Stimulated activated naive CD8-positive, alpha-beta T cell treated with anti-CD3 and anti-CD28 coated beads, Interleukin-15, Interleukin-2, amounts not matched to agents 100 ng/mL and 50 ng/mL, for 24 hours (primary cell): Measurements from ENCODE around the gene CTRB2.

Source experiments
- H3K27ac Mint-ChIP-seq: one replicate; pipeline ENCODE4 v1.8.0; 2021; ENCODE audit warnings: mild to moderate bottlenecking, mixed read lengths
- H3K27me3 Mint-ChIP-seq: one replicate; pipeline ENCODE4 v1.8.0; 2021; ENCODE audit warnings: mixed read lengths
- H3K36me3 Mint-ChIP-seq: one replicate; pipeline ENCODE4 v1.8.0; 2021; ENCODE audit warnings: low read depth, mixed read lengths
- H3K4me1 Mint-ChIP-seq: one replicate; pipeline ENCODE4 v1.8.0; 2021; ENCODE audit warnings: low read depth, mixed read lengths
- H3K4me3 Mint-ChIP-seq: one replicate; pipeline ENCODE4 v1.8.0; 2021; ENCODE audit warnings: mild to moderate bottlenecking, mixed read lengths
- H3K9me3 Mint-ChIP-seq: one replicate; pipeline ENCODE4 v1.8.0; 2021; ENCODE audit warnings: mixed read lengths

Gene CTRB2

DNA sequence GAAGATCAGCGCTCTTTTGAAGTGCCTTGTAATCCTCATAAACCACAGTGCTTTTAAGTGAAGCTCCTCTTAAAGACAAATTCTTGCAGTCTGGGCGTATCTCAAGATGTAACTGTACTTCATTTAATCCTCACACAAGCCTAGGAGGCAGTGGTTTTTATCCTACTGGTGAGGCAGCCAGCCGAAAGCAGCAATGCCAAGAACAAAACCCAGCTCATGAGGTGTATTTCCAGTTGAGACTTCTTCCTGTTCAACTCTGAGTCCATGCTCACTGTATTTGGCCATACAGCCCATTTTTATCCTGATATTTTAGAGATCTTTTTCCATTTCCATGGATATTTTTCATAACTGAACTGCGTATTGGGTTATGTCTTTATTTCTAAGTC, 13.7 kb downstream of the CTRB2 start:
- H3K27ac Mint-ChIP-seq, result no peak overlapping the region
- H3K4me3 Mint-ChIP-seq, result no peak overlapping the region
- H3K27me3 Mint-ChIP-seq, result peaks cover 20% of the 10 kb centered on the region
- H3K4me1 Mint-ChIP-seq, result no peaks in the 10 kb centered on the region
- H3K9me3 Mint-ChIP-seq, result no peaks in the 10 kb centered on the region
- no peaks in the 10 kb centered on the region for H3K36me3 Mint-ChIP-seq

DNA sequence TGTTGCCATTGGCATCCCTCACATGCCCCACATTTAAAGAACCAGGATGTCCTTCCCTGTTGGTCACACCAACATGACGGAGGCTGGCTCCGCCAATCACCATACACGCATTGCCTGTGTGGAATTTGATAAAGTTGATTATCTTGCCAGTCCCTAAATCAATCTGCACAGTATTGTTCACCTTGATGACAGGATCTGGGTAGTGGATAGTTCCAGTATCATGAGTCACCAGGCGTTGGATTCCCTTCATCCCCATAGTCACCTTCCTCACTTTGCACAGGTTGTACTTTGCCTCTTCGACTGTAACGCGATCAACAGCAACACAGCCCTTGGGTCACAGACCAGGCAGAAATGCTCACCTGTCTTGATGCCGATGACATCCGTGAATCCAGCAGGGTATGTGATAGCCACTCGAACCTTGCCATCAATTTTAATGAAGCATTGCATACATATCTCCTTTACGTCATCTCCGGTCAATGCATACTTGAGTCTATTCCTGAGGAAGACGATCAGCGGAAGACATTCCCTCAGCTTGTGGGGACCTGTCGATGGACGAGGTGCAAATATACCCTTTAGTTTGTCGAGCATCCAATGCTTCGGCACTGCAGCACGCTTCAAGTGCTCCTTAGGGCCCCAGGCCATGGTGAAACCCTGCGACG, 14.2 kb downstream of the CTRB2 start:
- Mint-ChIP-seq H3K4me3 (no peak overlapping the region), H3K36me3 (no peaks in the 10 kb centered on the region), H3K27me3 (peaks cover 14% of the 10 kb centered on the region), H3K9me3 (no peaks in the 10 kb centered on the region), H3K4me1 (no peaks in the 10 kb centered on the region), H3K27ac (no peak overlapping the region)

DNA sequence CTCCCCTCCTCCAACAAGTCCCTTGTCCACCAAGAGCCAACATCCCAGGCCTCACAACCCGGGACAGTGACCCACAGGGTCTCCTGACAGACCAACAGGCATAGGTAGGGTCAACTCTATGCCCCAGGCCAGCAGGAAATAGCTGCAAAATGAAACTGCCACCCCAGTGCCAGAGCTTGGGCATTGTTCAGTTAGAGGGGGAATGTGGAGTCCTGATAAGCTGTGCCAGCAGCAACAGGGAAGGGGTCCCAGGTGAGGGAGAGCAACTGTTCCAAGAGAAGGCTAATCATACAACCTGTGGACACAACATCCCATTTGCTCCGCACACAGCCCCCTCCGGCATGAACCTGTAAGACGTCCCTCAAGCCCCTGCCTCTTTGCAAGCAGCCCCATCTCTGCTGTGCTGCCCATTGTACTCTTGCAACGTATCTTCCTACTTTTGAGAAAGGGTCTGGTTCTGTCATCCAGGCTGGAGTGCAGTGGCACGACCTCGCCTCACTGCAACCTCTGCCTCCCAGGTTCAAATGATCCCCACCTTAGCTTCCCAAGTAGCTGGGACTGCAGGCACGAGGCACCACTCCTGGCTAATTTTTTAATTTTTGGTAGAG, 17.2 kb downstream of the CTRB2 start:
- no peaks in the 10 kb centered on the region for H3K36me3 Mint-ChIP-seq

DNA sequence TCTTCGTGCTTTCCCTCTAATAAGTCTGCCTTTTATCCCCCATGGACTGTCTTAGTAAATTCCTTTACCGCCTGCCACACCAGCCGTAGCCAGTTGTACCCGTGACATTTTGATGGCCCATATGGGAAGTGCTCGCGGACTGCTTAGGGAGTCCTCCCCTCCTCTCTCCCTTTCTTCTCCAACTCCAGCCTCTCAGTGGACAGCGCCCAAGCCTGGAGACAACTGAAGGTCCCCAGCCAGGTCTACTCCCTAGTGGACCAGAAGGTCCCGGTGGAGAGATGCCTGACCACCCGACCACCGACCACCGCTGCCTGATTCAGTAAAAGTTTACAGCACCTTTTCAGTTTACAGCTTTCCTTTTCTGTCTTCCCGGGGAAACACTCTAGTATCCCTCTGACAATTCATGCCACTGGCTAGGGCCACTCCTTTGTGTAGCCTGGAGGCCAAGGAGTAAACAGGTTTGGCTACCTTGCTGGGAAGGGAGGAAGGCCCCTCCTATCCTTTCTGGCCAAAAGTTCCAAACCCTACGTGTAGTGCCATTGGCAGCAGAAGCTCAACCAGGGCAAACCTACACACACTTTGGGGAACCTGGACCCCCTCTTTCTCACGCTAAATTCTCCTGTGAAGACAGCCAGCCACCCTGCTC, 18.0 kb downstream of the CTRB2 start:
- Mint-ChIP-seq H3K4me3 (no peak overlapping the region), H3K27ac (no peak overlapping the region), H3K4me1 (no peaks in the 10 kb centered on the region), H3K36me3 (no peaks in the 10 kb centered on the region), H3K27me3 (peaks cover 4% of the 10 kb centered on the region), H3K9me3 (no peaks in the 10 kb centered on the region)

More for the DNA sequence above, 17.2 kb downstream of the CTRB2 start:
- Mint-ChIP-seq H3K27ac (no peak overlapping the region), H3K4me3 (no peak overlapping the region), H3K27me3 (peaks cover 4% of the 10 kb centered on the region), H3K4me1 (no peaks in the 10 kb centered on the region), H3K9me3 (no peaks in the 10 kb centered on the region)

DNA sequence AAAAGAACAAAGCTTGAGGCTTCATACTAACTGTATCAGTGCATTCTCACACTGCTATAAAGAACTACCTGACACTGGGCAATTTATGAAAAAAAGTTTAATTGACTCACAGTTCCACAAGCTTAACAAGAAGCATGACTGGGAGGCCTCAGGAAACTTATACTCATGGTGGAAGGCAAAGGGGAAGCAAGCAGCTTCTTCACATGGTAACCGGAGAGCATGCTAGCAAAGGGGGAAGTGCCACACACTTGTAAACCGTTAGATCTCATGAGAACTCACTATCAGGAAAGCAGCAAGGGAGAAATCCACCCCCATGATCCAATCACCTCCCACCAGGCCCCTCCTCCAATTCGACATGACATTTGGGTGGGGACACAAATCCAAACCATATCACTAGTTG, 25.3 kb downstream of the CTRB2 start:
- H3K4me3 Mint-ChIP-seq, result no peak overlapping the region
- peaks cover 14% of the 10 kb centered on the region for H3K9me3 Mint-ChIP-seq
- no peaks in the 10 kb centered on the region for H3K4me1 Mint-ChIP-seq
- no peak overlapping the region for H3K27ac Mint-ChIP-seq
- peaks cover 4% of the 10 kb centered on the region for H3K36me3 Mint-ChIP-seq
- H3K27me3 Mint-ChIP-seq, result peaks cover 7% of the 10 kb centered on the region

DNA sequence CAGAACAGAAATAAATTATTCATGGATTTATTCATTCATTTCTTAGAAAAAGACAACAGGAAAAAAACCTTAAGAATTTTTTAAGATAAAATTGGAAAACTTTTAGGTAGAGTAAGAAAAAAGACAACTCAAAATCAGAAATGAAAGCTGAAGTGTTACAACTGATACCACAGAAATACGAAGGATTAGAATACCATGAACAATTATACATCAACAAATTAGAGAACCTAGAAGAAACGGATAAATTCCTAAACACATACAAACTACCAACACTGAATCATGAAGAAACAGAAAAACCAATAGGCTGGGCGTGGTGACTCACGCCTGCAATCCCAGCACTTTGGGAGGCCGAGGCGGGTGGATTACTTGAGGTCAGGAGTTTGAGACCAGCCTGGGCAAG, 27.8 kb downstream of the CTRB2 start:
- H3K4me3 Mint-ChIP-seq, result no peak overlapping the region

DNA sequence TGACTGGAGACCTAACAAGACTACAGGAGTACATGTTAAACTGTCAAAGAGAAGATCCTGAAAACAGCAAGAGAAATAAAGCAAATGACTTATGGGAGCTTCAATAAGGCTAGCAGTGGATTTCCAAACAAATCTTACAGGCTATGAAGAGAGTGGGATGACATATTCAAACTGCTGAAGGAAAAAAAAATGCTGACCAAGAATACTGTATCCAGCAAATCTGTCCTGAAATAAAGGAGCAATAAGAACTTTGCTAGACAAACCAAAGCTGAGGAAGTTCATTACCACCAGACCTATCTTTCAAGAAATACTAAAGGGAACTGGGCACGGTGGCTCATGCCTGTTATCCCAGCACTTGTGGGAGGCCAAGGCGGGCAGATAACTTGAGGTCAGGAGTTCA, 30.0 kb downstream of the CTRB2 start:
- Mint-ChIP-seq H3K27ac (no peak overlapping the region), H3K9me3 (peaks cover 43% of the 10 kb centered on the region), H3K4me1 (no peaks in the 10 kb centered on the region), H3K4me3 (no peak overlapping the region), H3K36me3 (peaks cover 33% of the 10 kb centered on the region), H3K27me3 (peaks cover 7% of the 10 kb centered on the region)

More for the DNA sequence above, 27.8 kb downstream of the CTRB2 start:
- Mint-ChIP-seq H3K9me3 (peaks cover 23% of the 10 kb centered on the region), H3K36me3 (peaks cover 13% of the 10 kb centered on the region), H3K27ac (no peak overlapping the region), H3K27me3 (peaks cover 7% of the 10 kb centered on the region), H3K4me1 (no peaks in the 10 kb centered on the region)

DNA sequence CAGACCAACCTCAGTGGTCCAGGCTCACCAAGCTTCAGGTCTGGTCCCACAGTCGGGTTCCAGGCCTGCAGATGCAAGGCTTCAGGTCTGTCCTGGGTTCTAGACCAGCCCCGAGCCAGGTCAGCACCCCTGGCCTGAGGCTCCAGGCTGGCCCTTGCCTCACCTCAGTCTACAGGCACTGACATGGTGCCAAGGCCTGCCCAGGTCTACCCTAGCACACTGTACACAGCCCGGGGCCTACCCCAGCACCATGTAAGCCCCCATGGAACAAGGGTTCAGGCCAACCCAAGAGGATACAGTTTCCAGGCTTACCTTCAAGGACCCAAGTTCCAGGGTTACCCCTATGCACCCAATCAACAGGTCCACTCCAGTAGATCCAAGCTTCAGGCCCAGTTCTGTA, 31.9 kb downstream of the CTRB2 start:
- H3K27ac Mint-ChIP-seq, result no peak overlapping the region
- peaks cover 49% of the 10 kb centered on the region for H3K9me3 Mint-ChIP-seq
- H3K27me3 Mint-ChIP-seq, result peaks cover 4% of the 10 kb centered on the region
- H3K36me3 Mint-ChIP-seq, result peaks cover 52% of the 10 kb centered on the region
- no peaks in the 10 kb centered on the region for H3K4me1 Mint-ChIP-seq
- H3K4me3 Mint-ChIP-seq, result no peak overlapping the region

DNA sequence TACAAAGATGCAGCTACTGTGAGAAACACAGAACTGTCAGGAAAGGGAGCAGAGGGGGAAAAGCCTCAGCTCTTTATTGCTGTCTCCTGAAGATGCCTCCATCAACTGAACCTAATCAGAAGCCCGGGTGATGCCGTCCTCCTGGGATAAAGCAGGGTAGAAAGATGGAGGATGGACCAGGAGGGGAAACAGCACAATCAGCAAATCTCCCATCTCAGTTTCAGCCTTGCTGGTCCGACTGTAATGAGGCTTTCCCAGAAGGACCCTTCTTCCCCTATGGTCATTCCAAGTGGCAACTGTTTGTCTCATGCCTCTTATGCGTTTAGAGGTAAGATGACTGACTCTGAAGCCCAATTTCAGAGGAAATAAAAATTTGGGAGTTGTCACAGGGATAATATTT, 34.4 kb downstream of the CTRB2 start:
- Mint-ChIP-seq H3K27ac (no peak overlapping the region), H3K36me3 (peaks cover 74% of the 10 kb centered on the region), H3K4me1 (no peaks in the 10 kb centered on the region), H3K4me3 (no peak overlapping the region), H3K9me3 (peaks cover 53% of the 10 kb centered on the region), H3K27me3 (no peaks in the 10 kb centered on the region)

DNA sequence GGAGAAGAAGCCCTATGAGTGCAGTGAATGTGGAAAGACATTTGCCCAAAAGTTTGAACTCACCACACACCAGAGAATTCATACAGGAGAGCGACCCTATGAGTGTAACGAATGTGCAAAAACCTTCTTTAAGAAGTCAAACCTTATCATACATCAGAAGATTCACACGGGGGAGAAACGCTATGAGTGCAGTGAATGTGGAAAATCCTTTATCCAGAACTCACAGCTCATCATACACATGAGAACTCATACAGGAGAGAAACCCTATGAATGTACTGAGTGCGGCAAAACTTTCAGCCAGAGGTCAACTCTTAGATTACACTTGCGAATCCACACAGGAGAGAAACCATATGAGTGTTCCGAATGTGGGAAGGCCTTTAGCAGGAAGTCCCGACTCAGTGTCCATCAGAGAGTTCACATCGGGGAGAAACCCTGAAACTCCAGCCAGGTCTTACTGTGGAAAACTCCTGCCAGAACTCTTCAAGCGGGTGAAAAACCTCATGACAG, 37.0 kb downstream of the CTRB2 start:
- no peak overlapping the region for H3K27ac Mint-ChIP-seq
- no peaks in the 10 kb centered on the region for H3K27me3 Mint-ChIP-seq
- no peaks in the 10 kb centered on the region for H3K4me1 Mint-ChIP-seq
- H3K36me3 Mint-ChIP-seq, result peaks cover 90% of the 10 kb centered on the region
- peaks cover 51% of the 10 kb centered on the region for H3K9me3 Mint-ChIP-seq
- no peak overlapping the region for H3K4me3 Mint-ChIP-seq

DNA sequence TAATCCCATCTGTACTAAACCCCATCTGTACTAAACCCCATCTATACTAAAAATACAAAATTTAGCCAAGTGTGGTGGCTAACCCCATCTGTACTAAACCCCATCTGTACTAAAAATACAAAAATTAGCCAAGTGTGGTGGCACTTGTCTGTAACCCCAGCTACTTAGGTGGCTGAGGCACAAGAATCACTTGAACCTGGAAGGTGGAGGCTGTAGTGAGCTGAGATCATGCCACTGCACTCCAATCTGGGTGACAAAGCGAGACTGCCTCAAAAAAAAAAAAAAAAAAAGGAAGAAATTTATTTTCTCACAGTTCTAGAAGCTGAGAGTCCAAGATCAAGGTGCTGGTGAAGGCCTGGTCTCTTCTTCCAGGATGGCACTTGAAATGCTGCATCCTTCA, 46.6 kb downstream of the CTRB2 start:
- Mint-ChIP-seq H3K27ac (no peak overlapping the region), H3K36me3 (peaks cover 69% of the 10 kb centered on the region), H3K4me1 (no peaks in the 10 kb centered on the region), H3K9me3 (peaks cover 9% of the 10 kb centered on the region), H3K4me3 (no peak overlapping the region), H3K27me3 (no peaks in the 10 kb centered on the region)
